HFFc6 (cell line): ENCODE measurements around the gene SYNGR1. TPM values are rescaled to one million over a fixed set of nuclear protein-coding genes. Genes with fewer than 3 reads are reported as not detected.
A peak's percentile ranks its signal among the peaks of the same experiment; 100 is the strongest.

ENCODE experiments used
- DNase-seq: peaks from one replicate; pipeline ENCODE4 v3.0.0-alpha.2; 2018
- H3K27ac Mint-ChIP-seq: 2 replicates; pipeline ENCODE4 v1.8.0; 2020; ENCODE audit warnings: mild to moderate bottlenecking, mixed read lengths
- H3K27me3 Mint-ChIP-seq: 2 replicates; pipeline ENCODE4 v1.8.0; 2021; ENCODE audit warnings: mild to moderate bottlenecking, moderate library complexity, mixed read lengths; ENCODE audit not compliant: insufficient read depth
- H3K36me3 Mint-ChIP-seq: 2 replicates; pipeline ENCODE4 v1.8.0; 2021; ENCODE audit warnings: low read depth, mixed read lengths
- H3K4me1 Mint-ChIP-seq: 2 replicates; pipeline ENCODE4 v1.8.0; 2020; ENCODE audit warnings: low read depth, mixed read lengths
- H3K4me3 Mint-ChIP-seq: 2 replicates; pipeline ENCODE4 v1.8.0; 2020; ENCODE audit warnings: mild to moderate bottlenecking, moderate library complexity, mixed read lengths
- H3K9me3 Mint-ChIP-seq: 2 replicates; pipeline ENCODE4 v1.8.0; 2020; ENCODE audit warnings: mild to moderate bottlenecking, mixed read lengths
- CTCF ChIP-seq: fragments of 200-600 bp; sonication (generic); IDR thresholded peaks from 2 replicates; pipeline ENCODE4 v1.5.0; 2021; ENCODE audit warnings: antibody characterized with exemption, mild to moderate bottlenecking
- total RNA-seq, 6 experiments: library from RNA; stranded (reverse); fragmentation: NEBNext Ultra II Directional; extraction: Animal tissue kit (Norgen Biotek cat#: 25700); gene quantifications; 2 replicates in 1 of 6; 3 replicates in 5 of 6; pipeline ENCODE4 v1.2.3, GENCODE V29; 2021

The SYNGR1 gene
- total RNA-seq, 6 experiments from 2014 or later: 16.0 to 20.2 (median 18.5) TPM

- Mint-ChIP-seq H3K9me3 (no peaks in the 10 kb centered on the region), H3K4me3 (no peak overlapping the region), H3K36me3 (no peaks in the 10 kb centered on the region), H3K27me3 (no peaks in the 10 kb centered on the region; the same call in 1 of the 2 replicates), H3K27ac (no peak overlapping the region), H3K4me1 (peaks cover 12% of the 10 kb centered on the region)
- TF ChIP-seq CTCF: no peak
- no peak for DNase-seq
These were observed 32.1 kb downstream of the SYNGR1 start for GRCh38 chr22:39381930-39382329.

- Mint-ChIP-seq H3K36me3 (no peaks in the 10 kb centered on the region), H3K4me3 (no peak overlapping the region), H3K9me3 (no peaks in the 10 kb centered on the region), H3K4me1 (peaks cover 12% of the 10 kb centered on the region), H3K27me3 (peaks cover 1% of the 10 kb centered on the region; the same call in 1 of the 2 replicates), H3K27ac (no peak overlapping the region)
- no peak for DNase-seq
- TF ChIP-seq CTCF: no peak
These were observed 32.6 kb downstream of the SYNGR1 start for GRCh38 chr22:39382410-39382809.

- H3K36me3 Mint-ChIP-seq: no peaks in the 10 kb centered on the region
- H3K27ac Mint-ChIP-seq: peak overlapping the region; percentile 43; the same call in 1 of the 2 replicates
- H3K4me1 Mint-ChIP-seq: peaks cover 12% of the 10 kb centered on the region
- no peak for TF ChIP-seq CTCF
- H3K4me3 Mint-ChIP-seq: no peak overlapping the region
- peak; percentile 29 for DNase-seq
- no peaks in the 10 kb centered on the region for H3K9me3 Mint-ChIP-seq
- H3K27me3 Mint-ChIP-seq: peaks cover 1% of the 10 kb centered on the region; the same call in 1 of the 2 replicates
These were observed 34.2 kb downstream of the SYNGR1 start for GRCh38 chr22:39383841-39384625.

GRCh38 chr22:39384750-39385480, 35.1 kb downstream of the SYNGR1 start:
- peaks cover 12% of the 10 kb centered on the region for H3K4me1 Mint-ChIP-seq
- peaks cover 1% of the 10 kb centered on the region; the same call in 1 of the 2 replicates for H3K27me3 Mint-ChIP-seq
- no peak for DNase-seq
- H3K36me3 Mint-ChIP-seq: no peaks in the 10 kb centered on the region
- H3K27ac Mint-ChIP-seq: 0 out of 2 replicates have a peak overlapping the region, but pooled peaks have one; percentile 43
- no peak overlapping the region for H3K4me3 Mint-ChIP-seq
- TF ChIP-seq CTCF: peak; percentile 60
- no peaks in the 10 kb centered on the region for H3K9me3 Mint-ChIP-seq

- no peak for TF ChIP-seq CTCF
- no peaks in the 10 kb centered on the region for H3K9me3 Mint-ChIP-seq
- H3K36me3 Mint-ChIP-seq: no peaks in the 10 kb centered on the region
- peak; percentile 35 for DNase-seq
- peaks cover 1% of the 10 kb centered on the region; the same call in 1 of the 2 replicates for H3K27me3 Mint-ChIP-seq
- no peak overlapping the region for H3K27ac Mint-ChIP-seq
- peak overlapping the region; percentile 63 for H3K4me3 Mint-ChIP-seq
- peaks cover 12% of the 10 kb centered on the region for H3K4me1 Mint-ChIP-seq
These were observed 38.6 kb downstream of the SYNGR1 start for GRCh38 chr22:39388261-39389011.
